Natural killer cell (primary cell): ENCODE measurements around the gene MZF1. TPM values are rescaled to one million over a fixed set of nuclear protein-coding genes. Genes with fewer than 3 reads are reported as not detected.

ENCODE experiments used
- ATAC-seq, 3 donors: fragments of 150-1000 bp in 2 of 3; fragments of 200-7000 bp in 1 of 3; cut with Tn5 transposase; 1 replicate in 1 of 3; 2 replicates in 2 of 3; pipeline ENCODE4 v1.10.0; 2021; ENCODE audit warnings: mild to moderate bottlenecking in 2 of 3, moderate library complexity in 2 of 3
- DNase-seq, 2 donors: peaks; one replicate each; pipeline versions ENCODE4 v3.0.0 to v3.0.0-alpha.2; 2013 to 2021; ENCODE audit warnings: mixed read lengths in 1 of 2
- H3K27ac ChIP-seq: one replicate; pipeline ENCODE4 v1.5.1; 2013; ENCODE audit warnings: mild to moderate bottlenecking, low read length
- H3K27me3 ChIP-seq: one replicate; pipeline ENCODE4 v1.6.1; 2013; ENCODE audit warnings: low read length; ENCODE audit not compliant: control insufficient read depth, insufficient read depth
- H3K36me3 ChIP-seq: one replicate; pipeline ENCODE4 v1.6.1; 2013; ENCODE audit warnings: low read length; ENCODE audit not compliant: control insufficient read depth, insufficient read depth
- H3K4me1 ChIP-seq: one replicate; pipeline ENCODE4 v1.6.1; 2013; ENCODE audit warnings: low read length; ENCODE audit not compliant: control insufficient read depth, insufficient read depth
- H3K4me3 ChIP-seq: one replicate; pipeline ENCODE4 v1.5.1; 2013; ENCODE audit warnings: low read length
- H3K9me3 ChIP-seq: one replicate; pipeline ENCODE4 v1.6.1; 2013; ENCODE audit warnings: low read length; ENCODE audit not compliant: control insufficient read depth, insufficient read depth
- H3K27ac Mint-ChIP-seq, 2 donors: one replicate each; pipeline ENCODE4 v1.8.0; 2022; ENCODE audit warnings: mild to moderate bottlenecking in 2 of 2, mixed read lengths in 2 of 2, moderate library complexity in 1 of 2
- H3K27me3 Mint-ChIP-seq, 2 donors: one replicate each; pipeline ENCODE4 v1.8.0; 2022; ENCODE audit warnings: low read depth in 2 of 2, mixed read lengths in 2 of 2
- H3K36me3 Mint-ChIP-seq: one replicate; pipeline ENCODE4 v1.8.0; 2022; ENCODE audit warnings: mixed read lengths
- H3K4me1 Mint-ChIP-seq, 2 donors: one replicate each; pipeline ENCODE4 v1.8.0; 2022; ENCODE audit warnings: mixed read lengths in 2 of 2
- H3K4me3 Mint-ChIP-seq: one replicate; pipeline ENCODE4 v1.8.0; 2022; ENCODE audit warnings: mild to moderate bottlenecking, moderate library complexity, mixed read lengths
- H3K9me3 Mint-ChIP-seq, 2 donors: one replicate each; pipeline ENCODE4 v1.8.0; 2022; ENCODE audit warnings: mixed read lengths in 2 of 2
- CTCF ChIP-seq: fragments of 200-600 bp; IDR thresholded peaks from one replicate; pipeline ENCODE4 v1.8.0; 2022; ENCODE audit warnings: antibody characterized with exemption
- WGBS: methylation state at CpG from one replicate; pipeline ENCODE4 v1.1.7; 2013; ENCODE audit warnings: missing lambda C conversion rate; ENCODE audit not compliant: insufficient coverage; 5-methylcytosine and 5-hydroxymethylcytosine counted together
- intact Hi-C: fragments of 100-400 bp; cut with micrococcal nuclease; formaldehyde crosslinking; loops from one replicate; pipeline ENCODE4 v1.14.2; 2022
- total RNA-seq, 4 donors: library from RNA; stranded (reverse); fragments of 120-200 nt in 1 of 4; gene quantifications; one replicate each; pipeline versions ENCODE4 v1.2.3 to v1.2.4, GENCODE V29; 2013 to 2022

MZF1 gene
- total RNA-seq, 3 donors from 2014 or later (not counting 1 experiment from before 2014, with no cell fraction given): 24.9 to 40.1 (median 37.3) TPM

DNA sequence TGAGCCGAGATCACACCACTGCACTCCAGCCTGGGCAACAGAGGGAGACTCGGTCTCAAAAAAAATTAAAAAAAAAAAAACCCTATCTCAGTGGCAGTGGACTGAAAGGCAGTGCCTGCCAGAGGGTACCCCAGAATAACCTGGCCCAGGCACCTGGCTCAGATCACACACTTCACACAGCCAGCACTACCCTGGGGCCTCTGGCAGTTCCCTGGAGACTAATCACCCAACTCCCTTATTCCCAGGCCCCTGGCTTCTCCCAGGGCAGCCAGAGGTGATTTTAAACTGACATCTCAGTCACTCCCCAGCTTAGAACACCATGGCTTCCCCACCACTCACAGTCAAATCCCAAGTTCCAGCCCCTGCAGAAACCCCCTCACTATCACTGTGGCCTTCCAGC, 57.9 kb downstream of the MZF1 start:
- 90% methylated on average over 2 of the region's 2 CpGs for WGBS
- Mint-ChIP-seq H3K27me3 (no peaks in the 10 kb centered on the region), H3K27ac (peak overlapping the region in 1 of 2 donors; percentile 23), H3K4me3 (peak overlapping the region; percentile 65), H3K9me3 (no peaks in the 10 kb centered on the region), H3K4me1 (peaks cover 22 to 54% of the 10 kb centered on the region in 2 donors), H3K36me3 (no peaks in the 10 kb centered on the region)
- Histone ChIP-seq H3K36me3 (peaks cover 16% of the 10 kb centered on the region), H3K9me3 (no peaks in the 10 kb centered on the region), H3K27ac (no peak overlapping the region), H3K27me3 (no peaks in the 10 kb centered on the region), H3K4me1 (peaks cover 51% of the 10 kb centered on the region), H3K4me3 (no peak overlapping the region)
- no peak for ATAC-seq
- no peak for TF ChIP-seq CTCF
- intact Hi-C loops: no loop called here
- no peak for DNase-seq

GRCh38 chr19:58514564-58515022, 58.5 kb downstream of the MZF1 start:
- TF ChIP-seq CTCF: no peak
- no peak for ATAC-seq
- H3K27ac Mint-ChIP-seq: peak overlapping the region; percentile 76 to 85
- H3K4me3 ChIP-seq: no peak overlapping the region
- peak overlapping the region; percentile 47 for H3K4me3 Mint-ChIP-seq
- no peaks in the 10 kb centered on the region for H3K9me3 ChIP-seq
- H3K4me1 Mint-ChIP-seq: peaks cover 15 to 48% of the 10 kb centered on the region in 2 donors
- no peaks in the 10 kb centered on the region for H3K36me3 Mint-ChIP-seq
- intact Hi-C loops: loop anchor here (1.0 kb wide), 1 partner anchor 67 kb away; no protein-coding TSS in a partner anchor
- no peaks in the 10 kb centered on the region for H3K27me3 Mint-ChIP-seq
- no peaks in the 10 kb centered on the region for H3K9me3 Mint-ChIP-seq
- DNase-seq: peak in 1 of 2 donors; percentile 12
- peaks cover 16% of the 10 kb centered on the region for H3K36me3 ChIP-seq
- no peak overlapping the region for H3K27ac ChIP-seq
- H3K27me3 ChIP-seq: no peaks in the 10 kb centered on the region
- WGBS: 83% methylated on average over 3 of the region's 3 CpGs
- H3K4me1 ChIP-seq: peaks cover 44% of the 10 kb centered on the region

- Mint-ChIP-seq H3K9me3 (no peaks in the 10 kb centered on the region), H3K27ac (peak overlapping the region; percentile 76 to 85), H3K27me3 (no peaks in the 10 kb centered on the region), H3K4me1 (peaks cover 10 to 41% of the 10 kb centered on the region in 2 donors), H3K36me3 (no peaks in the 10 kb centered on the region), H3K4me3 (peak overlapping the region; percentile 84)
- Histone ChIP-seq H3K4me1 (peaks cover 41% of the 10 kb centered on the region), H3K36me3 (peaks cover 16% of the 10 kb centered on the region), H3K4me3 (no peak overlapping the region), H3K27me3 (no peaks in the 10 kb centered on the region), H3K9me3 (no peaks in the 10 kb centered on the region), H3K27ac (peak overlapping the region; percentile 64)
- ATAC-seq (peak; percentile 95 to 97 (median 96)), DNase-seq (peak; percentile 91 to 98)
- peak; percentile 79 for TF ChIP-seq CTCF
- intact Hi-C loops: loop anchor here (1.0 kb wide), 1 partner anchor 67 kb away; no protein-coding TSS in a partner anchor
- 10% methylated on average over 65 of the region's 66 CpGs for WGBS
Observed at GRCh38 chr19:58513694-58514563, 59.2 kb downstream of the MZF1 start.
